ENCODE measurements around the gene TTLL5. TPM values are rescaled to one million over a fixed set of nuclear protein-coding genes. Genes with fewer than 3 reads are reported as not detected.
A peak's percentile ranks its signal among the peaks of the same experiment; 100 is the strongest.

The TTLL5 gene
- total and polyA plus RNA-seq, 2 of the 13 experiments (the other 11 are each of a cell fraction or from before 2014, with no cell fraction given): 11.8 to 18.8 TPM

DNA sequence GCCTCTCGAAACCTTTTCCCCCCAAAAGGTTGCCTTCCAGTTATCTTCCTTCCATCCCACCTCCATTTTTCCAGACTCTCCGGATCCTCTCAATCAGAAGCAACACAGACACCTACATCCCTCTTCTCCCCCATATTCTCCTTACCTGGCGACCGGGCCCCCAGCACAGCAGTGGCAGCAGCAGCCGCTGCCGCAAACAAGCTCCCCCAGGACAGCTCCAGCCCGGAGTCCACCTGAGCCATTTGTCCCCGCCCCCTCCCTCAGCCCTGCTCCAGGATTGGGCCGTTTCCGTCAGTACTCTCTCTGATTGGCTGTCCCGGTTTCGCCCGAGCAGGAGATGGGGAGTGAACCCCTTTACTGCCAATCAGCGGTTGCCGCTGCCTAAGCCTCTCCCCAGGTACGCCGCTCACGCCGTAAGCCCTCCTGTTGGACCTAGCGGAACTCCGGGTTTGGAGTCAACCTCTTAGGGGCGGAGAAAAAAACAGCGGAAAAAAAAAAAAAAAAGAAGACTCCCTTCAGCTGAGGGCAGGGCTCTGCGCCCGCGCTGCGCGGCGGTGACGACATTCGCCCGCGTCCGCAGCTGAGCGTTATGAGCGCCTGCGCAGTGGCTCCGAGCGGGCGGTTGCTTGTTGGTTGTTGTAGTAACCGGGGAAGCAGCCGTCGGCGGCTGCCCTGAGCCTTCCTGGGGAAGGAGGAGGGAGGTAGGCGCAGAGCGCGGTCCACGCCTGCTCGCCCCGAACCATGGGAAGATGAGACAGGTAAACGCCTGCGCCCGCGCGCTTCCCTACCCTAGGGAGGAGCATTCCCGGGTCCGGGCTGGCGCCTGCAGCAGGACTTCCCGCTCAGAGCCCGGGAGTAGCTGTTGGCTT lies at the start of gene TTLL5, which contains the start of gene ERG28 (continued):
- TF ChIP-seq POLR2G (IDR thresholded peaks at IDR 0.05; ENCODE audit: low read depth, low read length): peak; percentile 92
- no peak for TF ChIP-seq ZKSCAN1 (IDR thresholded peaks at IDR 0.05; ENCODE audit: low read length)
- TF ChIP-seq, protein P1, sequence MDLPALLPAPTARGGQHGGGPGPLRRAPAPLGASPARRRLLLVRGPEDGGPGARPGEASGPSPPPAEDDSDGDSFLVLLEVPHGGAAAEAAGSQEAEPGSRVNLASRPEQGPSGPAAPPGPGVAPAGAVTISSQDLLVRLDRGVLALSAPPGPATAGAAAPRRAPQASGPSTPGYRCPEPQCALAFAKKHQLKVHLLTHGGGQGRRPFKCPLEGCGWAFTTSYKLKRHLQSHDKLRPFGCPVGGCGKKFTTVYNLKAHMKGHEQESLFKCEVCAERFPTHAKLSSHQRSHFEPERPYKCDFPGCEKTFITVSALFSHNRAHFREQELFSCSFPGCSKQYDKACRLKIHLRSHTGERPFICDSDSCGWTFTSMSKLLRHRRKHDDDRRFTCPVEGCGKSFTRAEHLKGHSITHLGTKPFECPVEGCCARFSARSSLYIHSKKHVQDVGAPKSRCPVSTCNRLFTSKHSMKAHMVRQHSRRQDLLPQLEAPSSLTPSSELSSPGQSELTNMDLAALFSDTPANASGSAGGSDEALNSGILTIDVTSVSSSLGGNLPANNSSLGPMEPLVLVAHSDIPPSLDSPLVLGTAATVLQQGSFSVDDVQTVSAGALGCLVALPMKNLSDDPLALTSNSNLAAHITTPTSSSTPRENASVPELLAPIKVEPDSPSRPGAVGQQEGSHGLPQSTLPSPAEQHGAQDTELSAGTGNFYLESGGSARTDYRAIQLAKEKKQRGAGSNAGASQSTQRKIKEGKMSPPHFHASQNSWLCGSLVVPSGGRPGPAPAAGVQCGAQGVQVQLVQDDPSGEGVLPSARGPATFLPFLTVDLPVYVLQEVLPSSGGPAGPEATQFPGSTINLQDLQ (CRISPR knock-in tag; IDR thresholded peaks at IDR 0.05): no peak
- no peak for TF ChIP-seq ZFP41 (CRISPR knock-in tag; IDR thresholded peaks at IDR 0.05; ENCODE audit: borderline replicate concordance)
- TF ChIP-seq MTF1 (CRISPR knock-in tag; IDR thresholded peaks at IDR 0.05): no peak
- no peak for TF ChIP-seq SATB2 (CRISPR knock-in tag; IDR thresholded peaks at IDR 0.05)
- TF ChIP-seq ZNF577 (CRISPR knock-in tag; IDR thresholded peaks at IDR 0.05; ENCODE audit: borderline replicate concordance, low read depth): no peak
- no peak for TF ChIP-seq ZC3H4 (CRISPR knock-in tag; IDR thresholded peaks at IDR 0.05; ENCODE audit: borderline replicate concordance)
- TF ChIP-seq ZNF839 (CRISPR knock-in tag; IDR thresholded peaks at IDR 0.05; ENCODE audit: borderline replicate concordance): no peak
- TF ChIP-seq GATAD2A (CRISPR knock-in tag; IDR thresholded peaks at IDR 0.05): 0 out of 2 replicates have a peak, but pooled peaks have one; percentile 12
- no peak for TF ChIP-seq ZNF562 (CRISPR knock-in tag; IDR thresholded peaks at IDR 0.05; ENCODE audit: borderline replicate concordance)
- TF ChIP-seq HNRNPUL1 (IDR thresholded peaks at IDR 0.05; ENCODE audit: low read depth, low read length): no peak
- 0 out of 2 replicates have a peak, but pooled peaks have one; percentile 35 for TF ChIP-seq ZNF441 (CRISPR knock-in tag; IDR thresholded peaks at IDR 0.05; ENCODE audit: borderline replicate concordance)
- peak; percentile 78; the same call in 1 of the 2 replicates for TF ChIP-seq ZNF235 (CRISPR knock-in tag; IDR thresholded peaks at IDR 0.05; ENCODE audit: borderline replicate concordance)
- no peak for TF ChIP-seq LCORL (IDR thresholded peaks at IDR 0.05)
- TF ChIP-seq LCORL (CRISPR knock-in tag; IDR thresholded peaks at IDR 0.05): peak; percentile 67; the same call in 1 of the 2 replicates
- peak; percentile 60 for TF ChIP-seq HCFC1 (IDR thresholded peaks at IDR 0.05; ENCODE audit: low read depth, low read length)
- no peak for TF ChIP-seq HOXA7 (CRISPR knock-in tag; IDR thresholded peaks at IDR 0.05)
- no peak for TF ChIP-seq ZC3H13 (CRISPR knock-in tag; IDR thresholded peaks at IDR 0.05)
- no peak for TF ChIP-seq ZNF672 (CRISPR knock-in tag; IDR thresholded peaks at IDR 0.05)
- TF ChIP-seq, protein P2, sequence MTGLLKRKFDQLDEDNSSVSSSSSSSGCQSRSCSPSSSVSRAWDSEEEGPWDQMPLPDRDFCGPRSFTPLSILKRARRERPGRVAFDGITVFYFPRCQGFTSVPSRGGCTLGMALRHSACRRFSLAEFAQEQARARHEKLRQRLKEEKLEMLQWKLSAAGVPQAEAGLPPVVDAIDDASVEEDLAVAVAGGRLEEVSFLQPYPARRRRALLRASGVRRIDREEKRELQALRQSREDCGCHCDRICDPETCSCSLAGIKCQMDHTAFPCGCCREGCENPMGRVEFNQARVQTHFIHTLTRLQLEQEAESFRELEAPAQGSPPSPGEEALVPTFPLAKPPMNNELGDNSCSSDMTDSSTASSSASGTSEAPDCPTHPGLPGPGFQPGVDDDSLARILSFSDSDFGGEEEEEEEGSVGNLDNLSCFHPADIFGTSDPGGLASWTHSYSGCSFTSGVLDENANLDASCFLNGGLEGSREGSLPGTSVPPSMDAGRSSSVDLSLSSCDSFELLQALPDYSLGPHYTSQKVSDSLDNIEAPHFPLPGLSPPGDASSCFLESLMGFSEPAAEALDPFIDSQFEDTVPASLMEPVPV (CRISPR knock-in tag; IDR thresholded peaks at IDR 0.05): no peak
- peak; percentile 77; the same call in 1 of the 2 replicates for TF ChIP-seq ZNF605 (CRISPR knock-in tag; IDR thresholded peaks at IDR 0.05)
- 0 out of 2 replicates have a peak, but pooled peaks have one; percentile 8 for TF ChIP-seq FOSL2 (CRISPR knock-in tag; IDR thresholded peaks at IDR 0.05)
- peak; percentile 83 for TF ChIP-seq ZNF143 (CRISPR knock-in tag; IDR thresholded peaks at IDR 0.05)
- no peak for TF ChIP-seq ZNF800 (CRISPR knock-in tag; IDR thresholded peaks at IDR 0.05)
- TF ChIP-seq RAD21 (CRISPR knock-in tag; IDR thresholded peaks at IDR 0.05): 0 out of 2 replicates have a peak, but pooled peaks have one; percentile 47
